Right atrium auricular region (tissue), 2 donors: ENCODE results near the gene PRPH2. TPM values are rescaled to one million over a fixed set of nuclear protein-coding genes. Genes with fewer than 3 reads are reported as not detected.
A peak's percentile ranks its signal among the peaks of the same experiment; 100 is the strongest.

Source experiments
- DNase-seq: peaks from one replicate; pipeline ENCODE4 v3.0.0-alpha.2; 2019; ENCODE audit warnings: low spot score
- H3K27ac ChIP-seq, 2 donors: fragments of 200-600 bp; sonication (generic); 1 replicate in 1 of 2; 2 replicates in 1 of 2; pipeline ENCODE4 v1.5.1; 2016 to 2019
- H3K27me3 ChIP-seq, 2 donors: fragments of 200-600 bp; sonication (generic); one replicate each; pipeline versions ENCODE4 v1.5.1 to v1.6.0; 2017 to 2019
- H3K36me3 ChIP-seq: fragments of 200-600 bp; sonication (generic); one replicate; pipeline ENCODE4 v1.5.1; 2016
- H3K4me1 ChIP-seq, 2 donors: fragments of 200-600 bp; sonication (generic); one replicate each; pipeline versions ENCODE4 v1.5.1 to v1.6.0; 2017 to 2019
- H3K4me3 ChIP-seq, 2 donors: fragments of 200-600 bp; sonication (generic); 1 replicate in 1 of 2; 2 replicates in 1 of 2; pipeline ENCODE4 v1.5.1; 2017 to 2019; ENCODE audit warnings: mild to moderate bottlenecking in 1 of 2, moderate library complexity in 1 of 2
- H3K9me3 ChIP-seq, 2 donors: fragments of 200-600 bp; sonication (generic); one replicate each; pipeline ENCODE4 v1.5.1; 2019
- CTCF ChIP-seq, 2 donors: fragments of 200-600 bp; sonication (generic); IDR thresholded peaks; one replicate each; pipeline ENCODE4 v1.5.1; 2019; ENCODE audit warnings: antibody characterized with exemption in 2 of 2
- total RNA-seq, 2 donors: library from RNA; depleted of rRNA; stranded (reverse); fragments of >200 nt; gene quantifications; one replicate each; pipeline ENCODE4 v1.1.0, GENCODE V29; 2016

The PRPH2 gene
- total RNA-seq, 2 donors from 2014 or later, result 0.90 to 1.1 TPM

DNA sequence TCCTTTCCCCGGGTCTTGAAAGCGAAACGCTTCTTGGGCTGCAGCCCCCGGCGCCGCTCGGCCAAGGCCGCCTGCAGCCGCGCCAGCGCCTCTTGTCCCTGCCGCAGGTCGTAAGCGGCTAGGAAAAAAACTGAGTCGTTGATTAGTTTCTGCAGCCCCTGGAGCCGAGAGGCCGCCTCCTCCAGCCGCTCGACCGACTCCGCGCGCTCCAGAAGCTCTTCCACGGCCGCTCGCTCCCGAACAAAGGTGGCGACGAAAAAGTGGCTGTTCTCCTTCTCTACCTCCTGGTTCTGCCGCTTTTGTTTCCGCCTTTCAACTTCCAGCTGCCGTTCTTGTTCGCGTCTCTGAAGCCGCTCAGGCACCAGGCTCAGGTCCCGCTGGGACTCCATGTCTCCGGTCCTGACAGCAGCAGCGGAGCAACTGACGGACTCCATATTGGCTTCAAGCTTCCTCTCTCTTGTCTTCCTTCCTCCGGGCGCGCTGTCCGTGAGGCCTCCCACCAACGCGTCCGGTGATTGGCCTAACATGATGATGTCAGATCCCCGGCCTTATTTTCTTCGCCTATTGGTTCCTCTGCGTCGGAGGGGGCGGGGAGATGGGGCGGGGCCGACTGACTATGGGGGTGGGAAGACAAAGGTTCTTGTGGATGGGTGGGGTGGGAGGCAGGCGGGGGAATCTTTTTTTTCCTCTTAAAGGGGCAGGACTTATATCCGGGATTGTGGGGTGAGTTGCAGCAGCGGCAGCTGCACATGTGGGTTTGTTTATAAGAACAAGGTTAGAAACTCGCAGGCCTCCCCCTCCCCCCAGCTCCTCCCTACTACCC is 23.5 kb upstream of the PRPH2 start, which contains the start of gene TBCC:
Gene TBCC (minus strand): TSS at position 464 of the 823 bp plus-strand sequence. CDS start 30 bp downstream, at position 434.
- no peak for TF ChIP-seq CTCF (IDR thresholded peaks at IDR 0.05)
- Histone ChIP-seq H3K4me3 (peak within 1 kb of the TSS; percentile 82 to 97), H3K36me3 (no peaks in the 10 kb centered on the region), H3K9me3 (no peaks in the 10 kb centered on the region), H3K27ac (peak within 1 kb of the TSS; percentile 91 to 94), H3K27me3 (no peaks in the 10 kb centered on the region), H3K4me1 (peaks cover 0 to 26% of the 10 kb centered on the region in 2 donors)
- peak; percentile 98 for DNase-seq

GRCh38 chr6:42745083-42745639 is 22.8 kb upstream of the PRPH2 start:
- Histone ChIP-seq H3K4me1 (peaks cover 0 to 26% of the 10 kb centered on the region in 2 donors), H3K9me3 (no peaks in the 10 kb centered on the region), H3K36me3 (no peaks in the 10 kb centered on the region), H3K27me3 (no peaks in the 10 kb centered on the region), H3K4me3 (peak overlapping the region; percentile 82 to 97), H3K27ac (peak overlapping the region; percentile 83 to 94)
- DNase-seq, result no peak
- TF ChIP-seq CTCF (IDR thresholded peaks at IDR 0.05), result no peak

GRCh38 chr6:42744351-42744893 is 22.0 kb upstream of the PRPH2 start:
- TF ChIP-seq CTCF (IDR thresholded peaks at IDR 0.05), result peak in 1 of 2 donors; percentile 23
- Histone ChIP-seq H3K27ac (peak overlapping the region in 1 of 2 donors; percentile 83), H3K36me3 (no peaks in the 10 kb centered on the region), H3K4me3 (peak overlapping the region; percentile 82 to 97), H3K4me1 (peaks cover 0 to 26% of the 10 kb centered on the region in 2 donors), H3K9me3 (no peaks in the 10 kb centered on the region), H3K27me3 (no peaks in the 10 kb centered on the region)
- DNase-seq, result no peak

DNA sequence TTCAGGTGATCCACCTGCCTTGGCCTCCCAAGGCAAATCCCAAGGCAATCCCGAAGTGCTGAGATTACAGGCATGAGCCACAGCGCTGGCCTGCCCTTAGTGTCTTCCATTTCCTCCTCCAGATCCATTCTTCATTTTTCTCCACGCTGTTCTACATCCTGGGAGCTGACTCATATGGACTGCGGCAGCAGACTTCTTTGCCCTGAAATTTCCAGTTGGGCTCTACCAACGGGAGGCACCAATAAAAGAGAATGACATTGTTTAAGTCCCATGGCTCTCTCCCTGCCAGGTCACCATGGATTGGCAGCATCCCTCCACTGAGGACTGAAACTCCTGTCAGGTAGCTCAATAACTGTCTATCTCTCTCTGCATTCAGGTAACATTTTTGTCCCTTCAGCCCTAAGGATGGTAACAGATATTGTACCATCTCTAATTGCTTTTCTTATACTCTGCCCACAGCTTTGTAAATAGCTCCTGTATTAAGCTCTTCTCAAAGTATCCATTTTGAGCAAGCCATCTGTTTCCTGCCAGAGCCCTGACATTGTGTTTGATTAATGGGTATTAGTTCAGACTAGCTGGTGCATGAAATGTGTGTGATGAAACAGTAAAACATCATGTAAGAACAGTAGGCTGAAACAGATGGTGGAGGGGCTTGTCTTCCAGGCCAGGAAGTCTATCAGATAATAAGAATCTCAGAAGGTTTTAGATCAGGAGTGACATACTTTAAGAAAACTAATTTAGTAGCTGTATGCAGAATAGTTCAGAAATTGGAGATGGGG is 19.9 kb upstream of the PRPH2 start:
- DNase-seq, result no peak
- no peak overlapping the region for H3K4me3 ChIP-seq

More for the DNA sequence above, 19.9 kb upstream of the PRPH2 start:
- Histone ChIP-seq H3K36me3 (no peaks in the 10 kb centered on the region), H3K9me3 (no peaks in the 10 kb centered on the region), H3K4me1 (peaks cover 0 to 19% of the 10 kb centered on the region in 2 donors), H3K27me3 (no peaks in the 10 kb centered on the region), H3K27ac (no peak overlapping the region)
- no peak for TF ChIP-seq CTCF (IDR thresholded peaks at IDR 0.05)
